Endodermal cell (in vitro differentiated cells): Measurements from ENCODE around the gene ZNF350. TPM values are rescaled to one million over a fixed set of nuclear protein-coding genes. Genes with fewer than 3 reads are reported as not detected.
A peak's percentile ranks its signal among the peaks of the same experiment; 100 is the strongest.

Experiments used
- DNase-seq: peaks from one replicate; pipeline ENCODE4 v3.0.0-alpha.2; 2017
- H3K27ac ChIP-seq: 2 replicates; pipeline ENCODE4 v1.5.1; 2013; ENCODE audit warnings: mild to moderate bottlenecking, low read depth, low read length, moderate library complexity
- H3K27me3 ChIP-seq: 2 replicates; pipeline ENCODE4 v1.6.1; 2013; ENCODE audit warnings: mild to moderate bottlenecking, low read length, moderate library complexity; ENCODE audit not compliant: insufficient read depth, control insufficient read depth, poor library complexity, severe bottlenecking
- H3K36me3 ChIP-seq: 2 replicates; pipeline ENCODE4 v1.7.0; 2013; ENCODE audit warnings: mild to moderate bottlenecking, low read length, moderate library complexity; ENCODE audit not compliant: control insufficient read depth, insufficient read depth
- H3K4me1 ChIP-seq: one replicate; pipeline ENCODE4 v1.7.0; 2013; ENCODE audit warnings: low read length; ENCODE audit not compliant: control insufficient read depth, insufficient read depth
- H3K4me3 ChIP-seq: 2 replicates; pipeline ENCODE4 v1.5.1; 2013; ENCODE audit warnings: mild to moderate bottlenecking, low read length, moderate library complexity
- H3K9ac ChIP-seq: 2 replicates; pipeline ENCODE4 v1.6.1; 2013; ENCODE audit warnings: mild to moderate bottlenecking, low read length, moderate library complexity; ENCODE audit not compliant: poor library complexity, severe bottlenecking; ENCODE audit errors: extremely low read depth
- H3K9me3 ChIP-seq: 2 replicates; pipeline ENCODE4 v1.6.1; 2013; ENCODE audit warnings: mild to moderate bottlenecking, low read length, moderate library complexity; ENCODE audit not compliant: control insufficient read depth
- H3K27ac Mint-ChIP-seq: 2 replicates; pipeline ENCODE4 v1.8.0; 2020; ENCODE audit warnings: mixed read lengths
- H3K27me3 Mint-ChIP-seq: 2 replicates; pipeline ENCODE4 v1.8.0; 2021; ENCODE audit warnings: mild to moderate bottlenecking, mixed read lengths; ENCODE audit not compliant: insufficient read depth
- H3K36me3 Mint-ChIP-seq: 2 replicates; pipeline ENCODE4 v1.8.0; 2020; ENCODE audit warnings: low read depth, mixed read lengths
- H3K4me1 Mint-ChIP-seq: 2 replicates; pipeline ENCODE4 v1.8.0; 2020; ENCODE audit warnings: mixed read lengths
- H3K4me3 Mint-ChIP-seq: 2 replicates; pipeline ENCODE4 v1.8.0; 2020; ENCODE audit warnings: mild to moderate bottlenecking, moderate library complexity, mixed read lengths
- H3K9me3 Mint-ChIP-seq: 2 replicates; pipeline ENCODE4 v1.8.0; 2020; ENCODE audit warnings: mild to moderate bottlenecking, mixed read lengths
- WGBS, 2 experiments: methylation state at CpG; one replicate each; pipeline versions ENCODE4 v1.1.5 to v1.1.7; 2013; ENCODE audit warnings: missing lambda C conversion rate in 2 of 2, mixed read lengths in 1 of 2; ENCODE audit not compliant: insufficient coverage in 1 of 2, insufficient read length in 1 of 2; 5-methylcytosine and 5-hydroxymethylcytosine counted together
- total RNA-seq, 2 donors: library from RNA; stranded (reverse); fragmentation: NEBNext Ultra II Directional in 1 of 2; extraction: Animal tissue kit (Norgen Biotek cat#: 25700) in 1 of 2; gene quantifications; 2 replicates in 1 of 2; 3 replicates in 1 of 2; pipeline ENCODE4 v1.2.1, GENCODE V29; 2021
- TF ChIP-seq, protein P1 (sequence below): fragments of 200-600 bp; sonication (generic); conservative IDR thresholded peaks from 2 replicates; pipeline ENCODE4 v1.5.0; 2021; ENCODE audit warnings: antibody characterized with exemption, mild to moderate bottlenecking

The ZNF350 gene
- total RNA-seq, 2 donors from 2014 or later: 8.3 to 11.2 TPM

DNA sequence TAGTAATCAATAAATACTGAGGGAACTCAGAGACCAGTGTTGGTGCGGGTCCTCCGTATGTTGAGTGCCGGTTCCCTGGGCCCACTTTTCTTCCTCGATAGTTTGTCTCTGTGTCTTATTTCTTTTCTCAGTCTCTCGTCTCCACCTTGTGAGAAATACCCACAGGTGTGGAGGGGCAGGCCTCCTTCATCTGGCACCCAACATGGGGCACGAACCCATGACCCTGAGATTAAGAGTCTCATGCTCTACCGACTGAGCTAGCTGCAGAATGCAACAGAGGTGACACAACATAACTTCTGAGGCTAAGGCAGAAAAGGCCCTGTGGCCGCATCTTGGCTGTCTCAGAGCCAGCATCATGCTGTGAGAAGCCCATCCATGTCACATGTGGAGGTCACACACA, 64.7 kb downstream of the ZNF350 start:
- TF ChIP-seq, protein P1, sequence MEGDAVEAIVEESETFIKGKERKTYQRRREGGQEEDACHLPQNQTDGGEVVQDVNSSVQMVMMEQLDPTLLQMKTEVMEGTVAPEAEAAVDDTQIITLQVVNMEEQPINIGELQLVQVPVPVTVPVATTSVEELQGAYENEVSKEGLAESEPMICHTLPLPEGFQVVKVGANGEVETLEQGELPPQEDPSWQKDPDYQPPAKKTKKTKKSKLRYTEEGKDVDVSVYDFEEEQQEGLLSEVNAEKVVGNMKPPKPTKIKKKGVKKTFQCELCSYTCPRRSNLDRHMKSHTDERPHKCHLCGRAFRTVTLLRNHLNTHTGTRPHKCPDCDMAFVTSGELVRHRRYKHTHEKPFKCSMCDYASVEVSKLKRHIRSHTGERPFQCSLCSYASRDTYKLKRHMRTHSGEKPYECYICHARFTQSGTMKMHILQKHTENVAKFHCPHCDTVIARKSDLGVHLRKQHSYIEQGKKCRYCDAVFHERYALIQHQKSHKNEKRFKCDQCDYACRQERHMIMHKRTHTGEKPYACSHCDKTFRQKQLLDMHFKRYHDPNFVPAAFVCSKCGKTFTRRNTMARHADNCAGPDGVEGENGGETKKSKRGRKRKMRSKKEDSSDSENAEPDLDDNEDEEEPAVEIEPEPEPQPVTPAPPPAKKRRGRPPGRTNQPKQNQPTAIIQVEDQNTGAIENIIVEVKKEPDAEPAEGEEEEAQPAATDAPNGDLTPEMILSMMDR: no peak
- Histone ChIP-seq H3K9me3 (peaks cover 93% of the 10 kb centered on the region), H3K9ac (no peak overlapping the region), H3K36me3 (no peaks in the 10 kb centered on the region), H3K27me3 (no peaks in the 10 kb centered on the region), H3K4me1 (no peaks in the 10 kb centered on the region), H3K4me3 (peak overlapping the region; percentile 60), H3K27ac (no peak overlapping the region)
- 88 to 92% methylated on average over 7 to 8 of the region's 8 CpGs for WGBS, 2 experiments
- Mint-ChIP-seq H3K4me3 (no peak overlapping the region), H3K36me3 (peaks cover 25% of the 10 kb centered on the region), H3K9me3 (peaks cover 93% of the 10 kb centered on the region), H3K27me3 (peaks cover 6% of the 10 kb centered on the region), H3K4me1 (no peaks in the 10 kb centered on the region), H3K27ac (no peak overlapping the region)
- peak; percentile 49 for DNase-seq

DNA sequence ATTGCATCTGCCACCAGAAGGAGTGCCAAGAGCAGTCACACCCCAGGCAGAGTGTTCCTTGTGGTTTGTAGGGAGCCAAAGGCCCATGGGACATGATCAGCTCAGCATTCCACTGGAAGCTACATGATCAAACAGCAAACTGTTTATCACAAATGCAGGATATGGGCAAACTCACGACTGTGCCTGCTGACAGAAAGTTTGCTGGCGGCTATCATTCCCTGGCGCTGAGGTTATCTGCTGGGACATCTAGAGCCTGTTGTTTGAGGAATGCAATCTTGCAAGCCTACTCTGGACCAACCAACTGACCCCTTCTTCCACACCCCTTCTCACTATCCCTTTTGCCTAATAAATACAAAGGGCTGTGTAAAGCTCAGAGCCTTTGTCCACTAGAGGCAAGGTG, 67.0 kb downstream of the ZNF350 start:
- Mint-ChIP-seq H3K4me1 (no peaks in the 10 kb centered on the region), H3K36me3 (peaks cover 17% of the 10 kb centered on the region), H3K9me3 (peaks cover 95% of the 10 kb centered on the region), H3K4me3 (no peak overlapping the region), H3K27me3 (peaks cover 4% of the 10 kb centered on the region), H3K27ac (no peak overlapping the region)
- WGBS, 2 experiments: 75 to 85% methylated on average over 2 to 3 of the region's 3 CpGs
- H3K4me3 ChIP-seq: no peak overlapping the region
- no peaks in the 10 kb centered on the region for H3K36me3 ChIP-seq
- H3K9me3 ChIP-seq: peaks cover 98% of the 10 kb centered on the region
- H3K9ac ChIP-seq: no peak overlapping the region
- H3K27ac ChIP-seq: no peak overlapping the region
- DNase-seq: no peak
- H3K4me1 ChIP-seq: no peaks in the 10 kb centered on the region
- TF ChIP-seq, protein P1: no peak
- H3K27me3 ChIP-seq: no peaks in the 10 kb centered on the region

DNA sequence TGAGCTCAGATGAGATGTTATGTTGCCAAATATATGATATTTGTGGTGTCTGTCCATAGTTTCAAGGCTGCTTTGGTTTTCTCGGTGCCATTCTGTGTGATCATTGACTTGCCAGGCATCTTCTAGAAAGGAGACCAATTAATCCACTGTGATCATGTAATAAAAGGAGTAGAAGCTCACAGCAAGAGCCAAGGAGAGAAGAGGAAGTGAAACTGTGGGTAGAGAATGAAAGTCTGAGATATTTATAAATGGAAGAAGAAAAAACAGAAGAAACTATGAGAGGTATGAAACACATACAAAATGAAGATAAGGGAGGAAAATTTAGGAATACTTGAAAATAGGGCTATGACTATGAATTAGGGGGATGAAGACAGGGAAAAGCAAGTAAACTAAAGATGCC, 70.5 kb downstream of the ZNF350 start:
- peaks cover 1% of the 10 kb centered on the region for H3K27me3 Mint-ChIP-seq
- H3K4me3 Mint-ChIP-seq: no peak overlapping the region
- Histone ChIP-seq H3K4me1 (no peaks in the 10 kb centered on the region), H3K9me3 (peaks cover 97% of the 10 kb centered on the region), H3K4me3 (peak overlapping the region; percentile 62), H3K36me3 (no peaks in the 10 kb centered on the region), H3K27ac (no peak overlapping the region), H3K27me3 (no peaks in the 10 kb centered on the region), H3K9ac (no peak overlapping the region)
- peaks cover 13% of the 10 kb centered on the region for H3K36me3 Mint-ChIP-seq
- H3K9me3 Mint-ChIP-seq: peaks cover 93% of the 10 kb centered on the region
- H3K27ac Mint-ChIP-seq: no peak overlapping the region
- no peak for DNase-seq
- TF ChIP-seq, protein P1: no peak
- WGBS, 2 experiments: 83% methylated on average over 1 of the region's 1 CpG; no CpG with 5 or more reads in 1 of the 2 experiments
- no peaks in the 10 kb centered on the region for H3K4me1 Mint-ChIP-seq
